Measurements from ENCODE around the gene UNKL.

Gene UNKL

GRCh38 chr16:1315081-1316032 lies 99.1 kb downstream of the UNKL start:
- TF ChIP-seq, protein P1, sequence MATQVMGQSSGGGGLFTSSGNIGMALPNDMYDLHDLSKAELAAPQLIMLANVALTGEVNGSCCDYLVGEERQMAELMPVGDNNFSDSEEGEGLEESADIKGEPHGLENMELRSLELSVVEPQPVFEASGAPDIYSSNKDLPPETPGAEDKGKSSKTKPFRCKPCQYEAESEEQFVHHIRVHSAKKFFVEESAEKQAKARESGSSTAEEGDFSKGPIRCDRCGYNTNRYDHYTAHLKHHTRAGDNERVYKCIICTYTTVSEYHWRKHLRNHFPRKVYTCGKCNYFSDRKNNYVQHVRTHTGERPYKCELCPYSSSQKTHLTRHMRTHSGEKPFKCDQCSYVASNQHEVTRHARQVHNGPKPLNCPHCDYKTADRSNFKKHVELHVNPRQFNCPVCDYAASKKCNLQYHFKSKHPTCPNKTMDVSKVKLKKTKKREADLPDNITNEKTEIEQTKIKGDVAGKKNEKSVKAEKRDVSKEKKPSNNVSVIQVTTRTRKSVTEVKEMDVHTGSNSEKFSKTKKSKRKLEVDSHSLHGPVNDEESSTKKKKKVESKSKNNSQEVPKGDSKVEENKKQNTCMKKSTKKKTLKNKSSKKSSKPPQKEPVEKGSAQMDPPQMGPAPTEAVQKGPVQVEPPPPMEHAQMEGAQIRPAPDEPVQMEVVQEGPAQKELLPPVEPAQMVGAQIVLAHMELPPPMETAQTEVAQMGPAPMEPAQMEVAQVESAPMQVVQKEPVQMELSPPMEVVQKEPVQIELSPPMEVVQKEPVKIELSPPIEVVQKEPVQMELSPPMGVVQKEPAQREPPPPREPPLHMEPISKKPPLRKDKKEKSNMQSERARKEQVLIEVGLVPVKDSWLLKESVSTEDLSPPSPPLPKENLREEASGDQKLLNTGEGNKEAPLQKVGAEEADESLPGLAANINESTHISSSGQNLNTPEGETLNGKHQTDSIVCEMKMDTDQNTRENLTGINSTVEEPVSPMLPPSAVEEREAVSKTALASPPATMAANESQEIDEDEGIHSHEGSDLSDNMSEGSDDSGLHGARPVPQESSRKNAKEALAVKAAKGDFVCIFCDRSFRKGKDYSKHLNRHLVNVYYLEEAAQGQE (IDR thresholded peaks at IDR 0.05; ENCODE audit: insufficient read depth in 1 of 2, low read depth in 2 of 2, low read length in 2 of 2): no peak
- TF ChIP-seq TAF1 (IDR thresholded peaks at IDR 0.05; ENCODE audit: borderline replicate concordance, insufficient read depth, low read length) (no peak), POLR2AphosphoS5 (IDR thresholded peaks at IDR 0.05; ENCODE audit: low read depth, low read length) (no peak), SIN3A (IDR thresholded peaks at IDR 0.05; ENCODE audit: borderline replicate concordance, insufficient read depth, low read length) (no peak), FOXP2 (optimal IDR thresholded peaks at IDR 0.05; ENCODE audit: borderline replicate concordance, extremely low read depth, extremely low read length, insufficient read depth) (no peak)

- TF ChIP-seq TAF1 (IDR thresholded peaks at IDR 0.05; ENCODE audit: borderline replicate concordance, insufficient read depth, low read length) (no peak), FOXP2 (optimal IDR thresholded peaks at IDR 0.05; ENCODE audit: borderline replicate concordance, extremely low read depth, extremely low read length, insufficient read depth) (no peak), POLR2AphosphoS5 (IDR thresholded peaks at IDR 0.05; ENCODE audit: low read depth, low read length) (no peak), SIN3A (IDR thresholded peaks at IDR 0.05; ENCODE audit: borderline replicate concordance, insufficient read depth, low read length) (no peak)
- TF ChIP-seq, protein P1 (IDR thresholded peaks at IDR 0.05; ENCODE audit: insufficient read depth in 1 of 2, low read depth in 2 of 2, low read length in 2 of 2): no peak
Observed at GRCh38 chr16:1314399-1315068, 100.0 kb downstream of the UNKL start.

DNA sequence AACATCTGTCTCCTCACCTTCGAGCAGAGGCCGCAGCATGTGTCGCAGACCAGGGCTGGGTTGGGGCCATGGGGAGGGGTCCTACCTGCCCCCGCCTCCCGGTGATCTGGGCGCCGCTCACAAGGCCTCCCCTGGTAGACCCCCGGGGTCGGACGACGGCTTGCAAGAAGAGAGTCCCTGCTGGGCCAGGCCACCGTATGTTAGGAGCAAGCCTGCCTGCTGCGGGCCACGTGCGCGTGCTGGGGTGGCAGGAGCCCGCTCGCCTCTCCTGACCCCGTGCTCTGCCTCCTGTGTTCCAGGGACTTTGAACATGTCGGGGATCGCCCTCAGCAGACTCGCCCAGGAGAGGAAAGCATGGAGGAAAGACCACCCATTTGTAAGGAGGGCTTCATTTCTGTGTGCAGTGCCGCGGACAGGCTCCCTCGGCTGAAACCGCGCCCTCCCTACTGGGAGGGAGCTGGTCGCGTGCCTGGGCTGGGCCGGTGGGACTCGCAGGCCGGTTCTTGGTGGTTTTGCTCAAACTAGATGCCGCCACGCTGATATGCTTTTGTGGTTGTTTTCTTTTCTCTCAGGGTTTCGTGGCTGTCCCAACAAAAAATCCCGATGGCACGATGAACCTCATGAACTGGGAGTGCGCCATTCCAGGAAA lies 100.7 kb downstream of the UNKL start:
- TF ChIP-seq TAF1 (IDR thresholded peaks at IDR 0.05; ENCODE audit: borderline replicate concordance, insufficient read depth, low read length) (no peak), FOXP2 (optimal IDR thresholded peaks at IDR 0.05; ENCODE audit: borderline replicate concordance, extremely low read depth, extremely low read length, insufficient read depth) (no peak), SIN3A (IDR thresholded peaks at IDR 0.05; ENCODE audit: borderline replicate concordance, insufficient read depth, low read length) (no peak), POLR2AphosphoS5 (IDR thresholded peaks at IDR 0.05; ENCODE audit: low read depth, low read length) (no peak)
- TF ChIP-seq, protein P1 (IDR thresholded peaks at IDR 0.05; ENCODE audit: insufficient read depth in 1 of 2, low read depth in 2 of 2, low read length in 2 of 2): no peak
